HAP-1 (cell line): Measurements from ENCODE around the gene BNIP3.

ENCODE experiments used
- DNase-seq, 2 experiments: peaks; one replicate each; pipeline ENCODE4 v3.0.0-alpha.2; 2016 to 2020; ENCODE audit warnings: low spot score in 2 of 2
- H3K27me3 ChIP-seq: fragments of 250-450 bp; sonication (Bioruptor Pico); 2 replicates; pipeline ENCODE4 v1.5.1; 2020; ENCODE audit warnings: low read depth, mild to moderate bottlenecking, moderate library complexity
- H3K36me3 ChIP-seq: fragments of 250-450 bp; sonication (Bioruptor Pico); replicated peaks from 2 replicates; pipeline ENCODE4 v1.5.1; 2020; ENCODE audit warnings: mild to moderate bottlenecking
- H3K4me1 ChIP-seq: fragments of 250-450 bp; sonication (Bioruptor Pico); 2 replicates; pipeline ENCODE4 v1.5.1; 2020; ENCODE audit warnings: mild to moderate bottlenecking
- H3K4me3 ChIP-seq: fragments of 250-450 bp; sonication (Bioruptor Pico); 2 replicates; pipeline ENCODE4 v1.5.1; 2020; ENCODE audit warnings: mild to moderate bottlenecking, moderate library complexity
- H3K9me3 ChIP-seq: fragments of 250-450 bp; sonication (Bioruptor Pico); 2 replicates; pipeline ENCODE4 v1.5.1; 2020; ENCODE audit warnings: mild to moderate bottlenecking, moderate library complexity
- in situ Hi-C: fragments of 300-500 bp; cut with MboI; formaldehyde crosslinking; loops from 3 replicates; pipeline ENCODE4 v1.14.3; 2020; ENCODE audit warnings: low sequenced_read_pairs, inconsistent platforms, mixed read lengths

Gene BNIP3

DNA sequence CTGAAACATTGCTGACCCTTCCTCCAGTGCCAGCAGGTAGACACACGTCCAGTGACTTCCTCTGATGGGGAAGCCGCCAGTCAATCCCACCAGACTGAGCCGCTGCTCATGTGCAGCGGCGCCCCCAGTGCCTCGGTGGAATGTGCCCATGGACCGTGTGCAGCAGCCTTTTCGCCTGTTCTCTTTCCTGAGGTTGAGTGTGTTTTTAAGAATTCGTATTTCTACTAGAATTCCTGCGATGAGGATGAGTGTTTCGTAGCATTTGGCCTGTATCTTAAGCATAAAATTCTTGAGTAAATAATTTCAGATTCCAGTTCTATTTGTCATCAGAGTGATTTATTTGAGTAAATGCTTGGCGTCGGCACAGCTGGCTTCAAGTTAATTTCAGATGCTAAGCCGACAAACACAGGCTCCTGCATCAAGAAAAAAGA is 35.4 kb downstream of the BNIP3 start:
- in situ Hi-C loops = no loop called here
- Histone ChIP-seq H3K4me1 (no peaks in the 10 kb centered on the region), H3K4me3 (no peak overlapping the region), H3K27me3 (no peaks in the 10 kb centered on the region), H3K36me3 (peaks cover 68% of the 10 kb centered on the region), H3K9me3 (no peaks in the 10 kb centered on the region)
- no peak for DNase-seq

DNA sequence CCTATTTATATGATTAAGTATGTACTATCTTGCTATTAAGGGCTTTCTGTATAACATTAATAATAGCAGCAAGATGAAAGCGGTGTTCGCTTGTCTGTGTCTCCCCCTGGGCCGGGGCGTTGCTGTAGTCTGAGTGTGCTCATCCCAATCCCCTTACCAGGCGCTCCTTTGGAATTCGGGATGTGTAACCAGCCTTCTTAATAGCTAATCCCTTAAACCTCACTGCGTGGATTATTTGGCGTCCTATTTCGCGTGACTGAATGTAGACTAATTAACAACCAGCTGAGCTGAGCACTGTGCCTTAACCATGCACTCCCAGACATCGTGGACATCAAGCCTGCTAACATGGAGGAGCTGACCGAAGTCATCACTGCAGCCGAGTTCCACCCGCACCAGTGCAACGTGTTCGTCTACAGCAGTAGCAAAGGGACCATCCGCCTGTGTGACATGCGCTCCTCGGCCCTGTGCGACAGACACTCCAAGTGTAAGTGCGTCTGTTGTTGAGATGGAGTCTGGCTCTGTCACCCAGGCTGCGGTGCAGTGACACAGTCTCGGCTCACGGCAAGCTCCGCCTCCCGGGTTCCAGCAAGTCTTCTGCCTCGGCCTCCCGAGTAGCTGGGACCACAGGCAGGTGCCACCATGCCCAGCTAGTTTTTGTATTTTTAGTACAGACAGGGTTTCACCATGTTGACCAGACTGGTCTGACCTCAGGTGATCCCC is 36.6 kb downstream of the BNIP3 start:
- no peak for DNase-seq
- in situ Hi-C loops = no loop called here
- peaks cover 69% of the 10 kb centered on the region for H3K36me3 ChIP-seq
- no peaks in the 10 kb centered on the region for H3K9me3 ChIP-seq
- H3K4me1 ChIP-seq = no peaks in the 10 kb centered on the region
- no peaks in the 10 kb centered on the region for H3K27me3 ChIP-seq
- H3K4me3 ChIP-seq = no peak overlapping the region

GRCh38 chr10:131944412-131944811 is 37.3 kb downstream of the BNIP3 start:
- Histone ChIP-seq H3K9me3 (no peaks in the 10 kb centered on the region), H3K4me3 (no peak overlapping the region), H3K4me1 (no peaks in the 10 kb centered on the region), H3K36me3 (peaks cover 70% of the 10 kb centered on the region), H3K27me3 (no peaks in the 10 kb centered on the region)
- in situ Hi-C loops = no loop called here
- DNase-seq = no peak

- Histone ChIP-seq H3K4me1 (no peaks in the 10 kb centered on the region), H3K27me3 (no peaks in the 10 kb centered on the region), H3K9me3 (no peaks in the 10 kb centered on the region), H3K36me3 (peaks cover 64% of the 10 kb centered on the region), H3K4me3 (no peak overlapping the region)
- in situ Hi-C loops = no loop called here
- peak in 1 of 2 experiments; percentile 46 for DNase-seq
Observed at GRCh38 chr10:131943021-131943814, 38.5 kb downstream of the BNIP3 start.

DNA sequence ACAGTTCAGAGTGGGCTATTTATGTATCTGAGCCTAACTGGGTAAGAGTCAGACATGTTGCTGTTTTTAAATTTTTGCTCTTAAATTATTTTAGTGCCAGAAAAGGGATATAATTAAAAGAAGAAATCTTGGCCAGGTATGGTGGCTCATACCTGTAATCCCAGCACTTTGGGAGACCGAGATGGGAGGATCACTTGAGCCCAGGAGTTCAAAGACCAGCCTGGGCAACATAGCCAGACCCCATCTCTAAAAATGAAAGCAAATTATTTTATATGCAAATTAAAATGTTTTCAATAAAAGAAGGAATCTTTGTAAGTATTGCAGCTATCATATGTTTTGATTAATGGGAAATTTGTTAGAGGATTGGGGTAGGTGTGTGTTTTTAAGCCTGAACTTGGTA is 39.3 kb downstream of the BNIP3 start:
- no peak for DNase-seq
- peaks cover 59% of the 10 kb centered on the region for H3K36me3 ChIP-seq
- H3K9me3 ChIP-seq = no peaks in the 10 kb centered on the region
- H3K4me1 ChIP-seq = no peaks in the 10 kb centered on the region
- no peaks in the 10 kb centered on the region for H3K27me3 ChIP-seq
- in situ Hi-C loops = no loop called here
- no peak overlapping the region for H3K4me3 ChIP-seq

DNA sequence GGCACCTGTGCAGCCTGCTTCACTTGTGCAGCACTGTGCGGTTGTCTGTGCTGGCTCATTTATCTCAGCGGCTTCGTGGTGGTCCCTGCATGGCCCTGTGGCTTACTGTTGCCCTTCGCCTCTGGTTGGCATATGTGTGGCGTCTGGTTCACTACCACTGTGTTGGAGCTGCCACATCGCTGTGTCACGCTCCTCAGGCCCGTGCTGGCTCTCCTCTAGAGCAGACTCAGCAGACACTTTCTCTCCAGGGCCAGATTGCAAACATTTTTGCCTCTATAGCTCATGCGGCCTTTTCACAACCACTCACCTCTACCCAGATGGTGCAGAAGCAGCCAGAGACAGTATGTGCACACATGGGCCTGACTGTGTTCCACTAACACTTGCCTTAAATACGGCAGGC is 43.0 kb downstream of the BNIP3 start:
- H3K36me3 ChIP-seq = peaks cover 42% of the 10 kb centered on the region
- in situ Hi-C loops = no loop called here
- no peaks in the 10 kb centered on the region for H3K9me3 ChIP-seq
- no peaks in the 10 kb centered on the region for H3K27me3 ChIP-seq
- no peak overlapping the region for H3K4me3 ChIP-seq
- no peak for DNase-seq
- no peaks in the 10 kb centered on the region for H3K4me1 ChIP-seq

GRCh38 chr10:131937836-131938235 is 43.9 kb downstream of the BNIP3 start:
- in situ Hi-C loops = no loop called here
- Histone ChIP-seq H3K9me3 (no peaks in the 10 kb centered on the region), H3K27me3 (no peaks in the 10 kb centered on the region), H3K36me3 (peaks cover 41% of the 10 kb centered on the region), H3K4me3 (no peak overlapping the region), H3K4me1 (no peaks in the 10 kb centered on the region)
- no peak for DNase-seq

GRCh38 chr10:131936736-131937135 is 45.0 kb downstream of the BNIP3 start:
- H3K9me3 ChIP-seq = no peaks in the 10 kb centered on the region
- in situ Hi-C loops = no loop called here
- no peaks in the 10 kb centered on the region for H3K4me1 ChIP-seq
- no peak overlapping the region for H3K4me3 ChIP-seq
- DNase-seq = no peak
- no peaks in the 10 kb centered on the region for H3K27me3 ChIP-seq
- H3K36me3 ChIP-seq = peaks cover 36% of the 10 kb centered on the region

- Histone ChIP-seq H3K9me3 (no peaks in the 10 kb centered on the region), H3K36me3 (peaks cover 32% of the 10 kb centered on the region), H3K27me3 (no peaks in the 10 kb centered on the region), H3K4me3 (no peak overlapping the region), H3K4me1 (no peaks in the 10 kb centered on the region)
- in situ Hi-C loops = no loop called here
- DNase-seq = no peak
Observed at GRCh38 chr10:131936294-131936693, 45.4 kb downstream of the BNIP3 start.

GRCh38 chr10:131935260-131935659 is 46.5 kb downstream of the BNIP3 start:
- no peaks in the 10 kb centered on the region for H3K27me3 ChIP-seq
- no peak overlapping the region for H3K4me3 ChIP-seq
- H3K4me1 ChIP-seq = no peaks in the 10 kb centered on the region
- H3K36me3 ChIP-seq = peaks cover 22% of the 10 kb centered on the region
- in situ Hi-C loops = no loop called here
- no peaks in the 10 kb centered on the region for H3K9me3 ChIP-seq
- DNase-seq = no peak

DNA sequence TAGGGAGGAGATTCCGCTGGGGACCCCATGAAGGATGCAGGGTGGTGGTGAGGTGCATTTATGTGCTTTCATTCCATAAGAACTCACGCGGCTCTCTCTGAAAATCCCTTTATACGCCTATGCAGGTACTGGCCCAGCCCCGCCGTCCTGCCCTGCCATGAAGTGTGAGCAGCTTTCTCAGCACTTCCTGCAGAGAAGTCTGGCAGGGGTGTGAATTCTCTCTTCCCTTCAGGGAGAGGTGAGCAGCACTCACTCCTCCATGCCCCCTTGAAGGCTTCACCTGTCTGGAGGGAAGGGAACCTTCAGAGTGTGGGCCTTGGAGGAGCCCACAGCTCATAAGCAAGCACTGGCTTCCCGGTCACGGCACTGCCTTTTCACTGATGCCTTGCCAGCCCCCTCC is 47.0 kb downstream of the BNIP3 start:
- no peaks in the 10 kb centered on the region for H3K9me3 ChIP-seq
- no peak overlapping the region for H3K4me3 ChIP-seq
- DNase-seq = no peak
- H3K27me3 ChIP-seq = no peaks in the 10 kb centered on the region
- in situ Hi-C loops = no loop called here
- peaks cover 18% of the 10 kb centered on the region for H3K36me3 ChIP-seq
- no peaks in the 10 kb centered on the region for H3K4me1 ChIP-seq

DNA sequence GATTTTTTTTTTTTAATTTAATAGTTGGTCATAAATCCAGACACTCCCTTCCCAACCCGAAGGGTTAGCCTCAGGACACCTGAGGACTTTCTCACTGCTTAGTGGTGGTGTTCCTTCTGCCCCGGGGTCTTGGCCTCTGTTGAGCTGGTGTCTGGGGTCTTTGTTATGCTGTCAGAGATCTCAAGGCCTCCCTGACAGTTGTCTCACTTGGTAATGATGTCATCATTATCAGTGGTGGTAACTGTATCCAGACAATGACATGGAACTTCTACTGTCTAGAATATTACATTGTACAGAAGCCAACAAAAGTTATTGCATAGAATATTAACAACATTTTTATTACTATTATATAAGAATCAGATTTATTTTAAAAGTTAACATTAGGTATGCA is 48.0 kb downstream of the BNIP3 start:
- H3K27me3 ChIP-seq = no peaks in the 10 kb centered on the region
- no peak overlapping the region for H3K4me3 ChIP-seq
- no peaks in the 10 kb centered on the region for H3K4me1 ChIP-seq
- in situ Hi-C loops = no loop called here
- H3K9me3 ChIP-seq = no peaks in the 10 kb centered on the region
- H3K36me3 ChIP-seq = peaks cover 17% of the 10 kb centered on the region
- DNase-seq = no peak

DNA sequence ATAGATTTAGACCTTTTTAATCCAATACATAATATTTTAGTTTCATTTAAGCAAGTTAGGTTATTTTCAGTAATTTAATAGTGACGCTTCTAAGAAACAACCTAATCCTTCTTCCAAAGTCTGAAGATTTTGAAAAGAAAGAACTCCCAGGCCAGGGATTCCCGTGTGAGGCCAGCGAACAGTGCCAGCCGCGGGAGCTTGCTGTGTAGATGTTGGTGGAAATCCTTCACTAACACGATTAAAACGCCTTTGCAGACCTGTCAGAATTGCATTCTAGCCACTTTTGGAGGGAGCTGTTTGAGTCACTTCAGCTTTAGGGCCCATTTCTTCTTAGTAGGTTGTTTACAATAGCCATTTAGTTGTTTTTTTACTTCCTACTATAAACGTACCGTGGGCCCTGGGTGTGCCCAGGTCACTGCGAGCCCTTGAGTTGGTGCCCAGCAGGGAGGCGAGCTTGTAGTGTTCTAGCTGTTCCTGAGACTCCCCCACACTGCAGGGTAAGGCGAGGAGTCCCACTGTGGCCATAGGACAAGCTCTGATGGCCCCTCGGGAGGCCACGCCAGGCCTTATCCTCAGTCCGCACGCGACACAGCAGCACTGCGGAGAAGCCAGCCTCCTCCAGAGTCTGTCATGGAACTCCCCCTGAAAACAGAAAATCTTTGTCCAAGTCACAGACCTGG is 48.6 kb downstream of the BNIP3 start:
- Histone ChIP-seq H3K27me3 (no peaks in the 10 kb centered on the region), H3K4me1 (no peaks in the 10 kb centered on the region), H3K4me3 (no peak overlapping the region), H3K9me3 (no peaks in the 10 kb centered on the region), H3K36me3 (peaks cover 12% of the 10 kb centered on the region)
- DNase-seq = no peak
- in situ Hi-C loops = no loop called here

- DNase-seq = no peak
- Histone ChIP-seq H3K27me3 (no peaks in the 10 kb centered on the region), H3K4me3 (no peak overlapping the region), H3K4me1 (no peaks in the 10 kb centered on the region), H3K36me3 (peaks cover 6% of the 10 kb centered on the region), H3K9me3 (no peaks in the 10 kb centered on the region)
- in situ Hi-C loops = no loop called here
Observed at GRCh38 chr10:131931981-131932380, 49.7 kb downstream of the BNIP3 start.
